Uterus (tissue), 2 donors: ENCODE data around the gene IGLL1.

Experiments used
- CTCF ChIP-seq, 4 experiments: fragments of 200-600 bp in 2 of 4; fragments of 450-650 bp in 2 of 4; sonication (generic) in 2 of 4; IDR thresholded peaks; one replicate each; pipeline ENCODE4 v1.5.1; 2016 to 2019; ENCODE audit warnings: antibody characterized with exemption in 4 of 4, mild to moderate bottlenecking in 2 of 4, moderate library complexity in 1 of 4
- POLR2A ChIP-seq, 2 donors: fragments of 450-650 bp; IDR thresholded peaks; one replicate each; pipeline ENCODE4 v1.6.1; 2016; ENCODE audit warnings: antibody characterized with exemption in 2 of 2, mild to moderate bottlenecking in 1 of 2, moderate library complexity in 1 of 2

- TF ChIP-seq CTCF (IDR thresholded peaks at IDR 0.05) (no peak), POLR2A (IDR thresholded peaks at IDR 0.05) (no peak)
Measured at GRCh38 chr22:23570681-23571080, 9.4 kb downstream of the IGLL1 start.
